ENCODE measurements around the gene MOB3C. TPM values are rescaled to one million over a fixed set of nuclear protein-coding genes. Genes with fewer than 3 reads are reported as not detected.

The MOB3C gene
- total and polyA plus RNA-seq, 11 donors: 6.0 to 24.0 (median 10.5) TPM

- DNase-seq (no peak), ATAC-seq (peak in 2 of 4 donors; percentile 21 to 55)
- Histone ChIP-seq H3K4me3 (no peak overlapping the region), H3K9me3 (no peaks in the 10 kb centered on the region), H3K27me3 (no peaks in the 10 kb centered on the region), H3K36me3 (peaks cover 0 to 97% (median 92%) of the 10 kb centered on the region in 9 donors), H3K4me1 (peaks cover 0 to 54% (median 0%) of the 10 kb centered on the region in 12 donors), H3K27ac (peak overlapping the region in 2 of 12 donors; percentile 10 to 86)
- WGBS, 4 donors: 88 to 95% (median 92%) methylated on average over 6 of the region's 6 CpGs
- intact Hi-C loops (cut with DNase I): no loop called here
- no peak for TF ChIP-seq CTCF (IDR thresholded peaks at IDR 0.05)
- TF ChIP-seq POLR2A (IDR thresholded peaks at IDR 0.05): no peak
Measured at GRCh38 chr1:46580140-46580903, 36.3 kb downstream of the MOB3C start.

GRCh38 chr1:46577671-46578070, 38.9 kb downstream of the MOB3C start:
- intact Hi-C loops (cut with DNase I): no loop called here

GRCh38 chr1:46576596-46576995, 40.0 kb downstream of the MOB3C start:
- H3K9me3 ChIP-seq: no peaks in the 10 kb centered on the region
- H3K36me3 ChIP-seq: peaks cover 0 to 96% (median 75%) of the 10 kb centered on the region in 9 donors
- H3K4me3 ChIP-seq: no peak overlapping the region
- 80 to 91% (median 86%) methylated on average over 5 to 6 of the region's 6 CpGs for WGBS, 4 donors
- intact Hi-C loops (cut with DNase I): no loop called here
- H3K27me3 ChIP-seq: no peaks in the 10 kb centered on the region
- TF ChIP-seq CTCF (IDR thresholded peaks at IDR 0.05) (no peak), POLR2A (IDR thresholded peaks at IDR 0.05) (no peak)
- peak overlapping the region in 2 of 12 donors; percentile 5 to 36 for H3K27ac ChIP-seq
- ATAC-seq (no peak), DNase-seq (no peak)
- H3K4me1 ChIP-seq: peaks cover 0 to 23% (median 15%) of the 10 kb centered on the region in 12 donors

More at GRCh38 chr1:46577671-46578070, 38.9 kb downstream of the MOB3C start:
- peaks cover 0 to 34% (median 11%) of the 10 kb centered on the region in 12 donors for H3K4me1 ChIP-seq
- DNase-seq: no peak
- ATAC-seq: no peak
- TF ChIP-seq POLR2A (IDR thresholded peaks at IDR 0.05): no peak
- TF ChIP-seq CTCF (IDR thresholded peaks at IDR 0.05): no peak
- no peak overlapping the region for H3K27ac ChIP-seq
- H3K27me3 ChIP-seq: no peaks in the 10 kb centered on the region
- WGBS, 4 donors: 81 to 93% (median 89%) methylated on average over 4 of the region's 4 CpGs
- H3K36me3 ChIP-seq: peaks cover 0 to 96% (median 83%) of the 10 kb centered on the region in 9 donors
- H3K4me3 ChIP-seq: no peak overlapping the region
- H3K9me3 ChIP-seq: no peaks in the 10 kb centered on the region

GRCh38 chr1:46575778-46576177, 40.8 kb downstream of the MOB3C start:
- H3K4me1 ChIP-seq: peaks cover 0 to 22% (median 15%) of the 10 kb centered on the region in 12 donors
- ATAC-seq (no peak), DNase-seq (no peak)
- H3K4me3 ChIP-seq: no peak overlapping the region
- no peaks in the 10 kb centered on the region for H3K9me3 ChIP-seq
- H3K36me3 ChIP-seq: peaks cover 0 to 97% (median 73%) of the 10 kb centered on the region in 9 donors
- TF ChIP-seq CTCF (IDR thresholded peaks at IDR 0.05) (no peak), POLR2A (IDR thresholded peaks at IDR 0.05) (no peak)
- no peaks in the 10 kb centered on the region for H3K27me3 ChIP-seq
- intact Hi-C loops (cut with DNase I): no loop called here
- H3K27ac ChIP-seq: peak overlapping the region in 1 of 12 donors; percentile 5
- WGBS, 4 donors: 86 to 91% (median 88%) methylated on average over 3 of the region's 3 CpGs

All from heart left ventricle (tissue), 16 donors.